K562 (cell line): ENCODE data around the gene COL15A1. TPM values are rescaled to one million over a fixed set of nuclear protein-coding genes. Genes with fewer than 3 reads are reported as not detected.

Source experiments
- polyA plus RNA-seq, 8 experiments: library from polyadenylated mRNA; depleted of rRNA in 4 of 8; stranded (reverse) in 5 of 8; unstranded in 3 of 8; fragments of >200 nt; fragmentation: Nextera tagmentation in 2 of 8; fragmentation: Illumina TruSeq in 1 of 8; extraction: Ambion mirVana in 2 of 8; extraction: Trizol in 1 of 8; gene quantifications; 2 replicates each; pipeline versions ENCODE4 v1.2.1 to v1.2.3, GENCODE V29; 2011 to 2014; ENCODE audit warnings: inconsistent platforms in 1 of 8, missing spikeins in 1 of 8
- total RNA-seq, 7 experiments: library from RNA; depleted of rRNA in 6 of 7; stranded (reverse); fragments of >200 nt in 6 of 7; fragmentation: Illumina TruSeq in 2 of 7; extraction: Trizol in 2 of 7; gene quantifications; 2 replicates each; pipeline versions ENCODE4 v1.2.1 to v1.2.3, GENCODE V29; 2011 to 2021; ENCODE audit warnings: low replicate concordance in 1 of 7

The COL15A1 gene
- total and polyA plus RNA-seq, 9 of the 15 experiments (the other 6 are each of a cell fraction or from before 2014, with no cell fraction given), result 0.46 to 5.1 (median 2.6) TPM

Other genes starting within 250 kb of the COL15A1 start
- 0.27 and 0.33 TPM in 2 replicates for gene GABBR2, start 235.0 kb upstream of the COL15A1 start, total RNA-seq (2014; rRNA removed)
- 0.18 and 0.29 TPM in 2 replicates for gene GABBR2, start 235.0 kb upstream of the COL15A1 start, total RNA-seq (2014; rRNA removed; fragmentation: Illumina TruSeq; extraction: Trizol)
- gene GABBR2, start 235.0 kb upstream of the COL15A1 start, total RNA-seq (2015; rRNA removed; fragmentation: Illumina TruSeq; extraction: Trizol), result 0.29 and 0.41 TPM in 2 replicates
- 0.42 and 0.47 TPM in 2 replicates for gene GABBR2, start 235.0 kb upstream of the COL15A1 start, total RNA-seq (2021)
- gene GABBR2, start 235.0 kb upstream of the COL15A1 start, polyA plus RNA-seq (2011; rRNA removed), result 0.27 and 0.32 TPM in 2 replicates
- 0.36 and 0.53 TPM in 2 replicates for gene GABBR2, start 235.0 kb upstream of the COL15A1 start, polyA plus RNA-seq (2014; fragmentation: Illumina TruSeq; extraction: Trizol)
- gene GABBR2, start 235.0 kb upstream of the COL15A1 start, polyA plus RNA-seq (2014; fragmentation: Nextera tagmentation; extraction: Ambion mirVana), result 1 to 10 TPM in 1 of 2 experiments, under 1 TPM in 1; 0.15 to 1.9 TPM
- gene GABBR2, start 235.0 kb upstream of the COL15A1 start, polyA plus RNA-seq (2014; rRNA removed), result 0.32 and 1.1 TPM in 2 replicates
- 46.3 and 64.7 TPM in 2 replicates for gene ANKS6, start 147.4 kb upstream of the COL15A1 start, total RNA-seq (2014; rRNA removed)
- gene ANKS6, start 147.4 kb upstream of the COL15A1 start, total RNA-seq (2014; rRNA removed; fragmentation: Illumina TruSeq; extraction: Trizol), result 25.4 and 28.5 TPM in 2 replicates
- 30.1 and 31.9 TPM in 2 replicates for gene ANKS6, start 147.4 kb upstream of the COL15A1 start, total RNA-seq (2015; rRNA removed; fragmentation: Illumina TruSeq; extraction: Trizol)
- 72.2 and 74.5 TPM in 2 replicates for gene ANKS6, start 147.4 kb upstream of the COL15A1 start, total RNA-seq (2021)
- gene ANKS6, start 147.4 kb upstream of the COL15A1 start, polyA plus RNA-seq (2011; rRNA removed), result 46.5 and 50.7 TPM in 2 replicates
- gene ANKS6, start 147.4 kb upstream of the COL15A1 start, polyA plus RNA-seq (2014; fragmentation: Illumina TruSeq; extraction: Trizol), result 36.9 and 41.8 TPM in 2 replicates
- 10 to 100 TPM in 1 of 2 experiments, 1 to 10 TPM in 1; 9.9 to 11.8 TPM for gene ANKS6, start 147.4 kb upstream of the COL15A1 start, polyA plus RNA-seq (2014; fragmentation: Nextera tagmentation; extraction: Ambion mirVana)
- gene ANKS6, start 147.4 kb upstream of the COL15A1 start, polyA plus RNA-seq (2014; rRNA removed), result 68.8 and 74.3 TPM in 2 replicates
- gene GALNT12, start 136.2 kb upstream of the COL15A1 start, total RNA-seq (2014; rRNA removed), result 36.3 and 39.1 TPM in 2 replicates
- 44.2 and 51.1 TPM in 2 replicates for gene GALNT12, start 136.2 kb upstream of the COL15A1 start, total RNA-seq (2014; rRNA removed; fragmentation: Illumina TruSeq; extraction: Trizol)
- 43.6 and 46.8 TPM in 2 replicates for gene GALNT12, start 136.2 kb upstream of the COL15A1 start, total RNA-seq (2015; rRNA removed; fragmentation: Illumina TruSeq; extraction: Trizol)
- 38.1 and 39.3 TPM in 2 replicates for gene GALNT12, start 136.2 kb upstream of the COL15A1 start, total RNA-seq (2021)
- gene GALNT12, start 136.2 kb upstream of the COL15A1 start, polyA plus RNA-seq (2011; rRNA removed), result 82.9 and 86.6 TPM in 2 replicates
- 42.4 and 45.3 TPM in 2 replicates for gene GALNT12, start 136.2 kb upstream of the COL15A1 start, polyA plus RNA-seq (2014; fragmentation: Illumina TruSeq; extraction: Trizol)
- 10 to 100 TPM; 29.7 to 33.7 TPM for gene GALNT12, start 136.2 kb upstream of the COL15A1 start, polyA plus RNA-seq (2014; fragmentation: Nextera tagmentation; extraction: Ambion mirVana)
- 45.6 and 49.4 TPM in 2 replicates for gene GALNT12, start 136.2 kb upstream of the COL15A1 start, polyA plus RNA-seq (2014; rRNA removed)
- gene TGFBR1, start 161.2 kb downstream of the COL15A1 start, total RNA-seq (2014; rRNA removed), result 22.0 and 23.8 TPM in 2 replicates
- 43.7 and 52.6 TPM in 2 replicates for gene TGFBR1, start 161.2 kb downstream of the COL15A1 start, total RNA-seq (2014; rRNA removed; fragmentation: Illumina TruSeq; extraction: Trizol)
- 39.6 and 42.7 TPM in 2 replicates for gene TGFBR1, start 161.2 kb downstream of the COL15A1 start, total RNA-seq (2015; rRNA removed; fragmentation: Illumina TruSeq; extraction: Trizol)
- 47.1 and 51.9 TPM in 2 replicates for gene TGFBR1, start 161.2 kb downstream of the COL15A1 start, total RNA-seq (2021)
- gene TGFBR1, start 161.2 kb downstream of the COL15A1 start, polyA plus RNA-seq (2011; rRNA removed), result 60.6 and 62.4 TPM in 2 replicates
- 21.0 and 22.9 TPM in 2 replicates for gene TGFBR1, start 161.2 kb downstream of the COL15A1 start, polyA plus RNA-seq (2014; fragmentation: Illumina TruSeq; extraction: Trizol)
- gene TGFBR1, start 161.2 kb downstream of the COL15A1 start, polyA plus RNA-seq (2014; fragmentation: Nextera tagmentation; extraction: Ambion mirVana), result 10 to 100 TPM; 15.9 to 57.6 TPM
- gene TGFBR1, start 161.2 kb downstream of the COL15A1 start, polyA plus RNA-seq (2014; rRNA removed), result 14.0 and 15.5 TPM in 2 replicates